ENCODE results near the gene MYADML2. TPM values are rescaled to one million over a fixed set of nuclear protein-coding genes. Genes with fewer than 3 reads are reported as not detected.

Gene MYADML2
- total and polyA plus RNA-seq, 2 experiments from 2014 or later, result 0.70 to 1.7 TPM

GRCh38 chr17:81910840-81911276 is 36.2 kb downstream of the MYADML2 start:
- Histone ChIP-seq H3K4me3 (peak overlapping the region; percentile 93), H3K4me1 (ENCODE audit: insufficient read depth) (peaks cover 6% of the 10 kb centered on the region), H2AFZ (no peak overlapping the region), H4K20me1 (replicated peaks; ENCODE audit: insufficient read depth) (peaks cover 9% of the 10 kb centered on the region), H3K27me3 (ENCODE audit: insufficient read depth) (no peaks in the 10 kb centered on the region), H3K36me3 (ENCODE audit: insufficient read depth) (peaks cover 6% of the 10 kb centered on the region; the same call in 1 of the 2 replicates), H3K9me2 (ENCODE audit: insufficient read depth) (no peaks in the 10 kb centered on the region), H3K27ac (ENCODE audit: low read depth) (no peak overlapping the region), H3F3A (replicated peaks; ENCODE audit: low read depth) (peaks cover 27% of the 10 kb centered on the region), H3K4me2 (peak overlapping the region; percentile 87), H3K79me2 (replicated peaks; ENCODE audit: insufficient read depth) (peaks cover 7% of the 10 kb centered on the region)
- peak; percentile 2 for ATAC-seq
- H3K27me3 Mint-ChIP-seq (ENCODE audit: insufficient read depth, low read depth, poor library complexity), result peaks cover 14% of the 10 kb centered on the region
- no peak overlapping the region for H3K27ac Mint-ChIP-seq
- peaks cover 4% of the 10 kb centered on the region; the same call in 2 of the 3 replicates for H3K4me1 Mint-ChIP-seq
- peak overlapping the region; percentile 87 for H3K4me3 Mint-ChIP-seq
- DNase-seq (ENCODE audit: low spot score), result no peak
- H3K9me3 Mint-ChIP-seq, result no peaks in the 10 kb centered on the region
- peaks cover 32% of the 10 kb centered on the region for H3K36me3 Mint-ChIP-seq (ENCODE audit: low read depth)
- TF ChIP-seq ZNF331 (CRISPR knock-in tag; IDR thresholded peaks at IDR 0.05; ENCODE audit: low read depth), result no peak
- TF ChIP-seq ZNF462 (CRISPR knock-in tag; IDR thresholded peaks at IDR 0.05), result no peak
- TF ChIP-seq REST (IDR thresholded peaks at IDR 0.05; ENCODE audit: unreplicated experiment), result no peak
- no peak for TF ChIP-seq CREB1 (CRISPR knock-in tag; IDR thresholded peaks at IDR 0.05; ENCODE audit: low read depth)
- no peak for TF ChIP-seq ZNF114 (CRISPR knock-in tag; IDR thresholded peaks at IDR 0.05)
- no peak for TF ChIP-seq JUNB (IDR thresholded peaks at IDR 0.05; ENCODE audit: unreplicated experiment)
- TF ChIP-seq EZH2phosphoT487 (IDR thresholded peaks at IDR 0.05; ENCODE audit: unreplicated experiment), result no peak
- TF ChIP-seq CTCF (conservative IDR thresholded peaks at IDR 0.05; ENCODE audit: low read depth in 2 of 2), result no peak

Measured in GM23338 (cell line).